ENCODE data around the gene DHCR24. TPM values are rescaled to one million over a fixed set of nuclear protein-coding genes. Genes with fewer than 3 reads are reported as not detected.

DHCR24 gene
- total RNA-seq, 1 donor from 2014 or later, result 141 TPM

GRCh38 chr1:54839824-54840223 is 47.2 kb downstream of the DHCR24 start:
- intact Hi-C loops (cut with DNase I), result no loop called here
- Histone ChIP-seq H3K36me3 (no peaks in the 10 kb centered on the region), H3K27ac (no peak overlapping the region), H3K4me1 (no peaks in the 10 kb centered on the region), H3K4me3 (no peak overlapping the region), H3K27me3 (no peaks in the 10 kb centered on the region), H3K9me3 (no peaks in the 10 kb centered on the region)
- TF ChIP-seq POLR2AphosphoS5 (IDR thresholded peaks at IDR 0.05; ENCODE audit: insufficient read depth in 1 of 2, low read depth in 1 of 2), result no peak
- TF ChIP-seq CTCF (IDR thresholded peaks at IDR 0.05), result no peak
- TF ChIP-seq POLR2A (IDR thresholded peaks at IDR 0.05), result no peak
- peak in 1 of 2 donors; percentile 8 for DNase-seq (ENCODE audit: extremely low spot score in 2 of 2)

- H3K36me3 ChIP-seq, result no peaks in the 10 kb centered on the region
- no peak overlapping the region for H3K4me3 ChIP-seq
- no peaks in the 10 kb centered on the region for H3K27me3 ChIP-seq
- no peak overlapping the region for H3K27ac ChIP-seq
- no peaks in the 10 kb centered on the region for H3K9me3 ChIP-seq
- no peaks in the 10 kb centered on the region for H3K4me1 ChIP-seq
- DNase-seq (ENCODE audit: extremely low spot score in 2 of 2), result peak; percentile 52 to 64
- intact Hi-C loops (cut with DNase I), result no loop called here
- TF ChIP-seq POLR2AphosphoS5 (IDR thresholded peaks at IDR 0.05; ENCODE audit: insufficient read depth in 1 of 2, low read depth in 1 of 2) (no peak), POLR2A (IDR thresholded peaks at IDR 0.05) (no peak), CTCF (IDR thresholded peaks at IDR 0.05) (no peak)
Observed at GRCh38 chr1:54838565-54839180, 48.3 kb downstream of the DHCR24 start.

- H3K4me1 ChIP-seq, result no peaks in the 10 kb centered on the region
- H3K27me3 ChIP-seq, result no peaks in the 10 kb centered on the region
- H3K27ac ChIP-seq, result no peak overlapping the region
- TF ChIP-seq POLR2A (IDR thresholded peaks at IDR 0.05), result no peak
- no peak for TF ChIP-seq CTCF (IDR thresholded peaks at IDR 0.05)
- no peak for TF ChIP-seq POLR2AphosphoS5 (IDR thresholded peaks at IDR 0.05; ENCODE audit: insufficient read depth in 1 of 2, low read depth in 1 of 2)
- intact Hi-C loops (cut with DNase I), result no loop called here
- no peak overlapping the region for H3K4me3 ChIP-seq
- peak; percentile 37 to 55 for DNase-seq (ENCODE audit: extremely low spot score in 2 of 2)
- H3K36me3 ChIP-seq, result no peaks in the 10 kb centered on the region
- H3K9me3 ChIP-seq, result no peaks in the 10 kb centered on the region
Observed at GRCh38 chr1:54837002-54837853, 49.8 kb downstream of the DHCR24 start.

- Histone ChIP-seq H3K27me3 (no peaks in the 10 kb centered on the region), H3K27ac (no peak overlapping the region), H3K4me1 (no peaks in the 10 kb centered on the region), H3K36me3 (no peaks in the 10 kb centered on the region), H3K4me3 (no peak overlapping the region), H3K9me3 (no peaks in the 10 kb centered on the region)
- TF ChIP-seq CTCF (IDR thresholded peaks at IDR 0.05) (no peak), POLR2AphosphoS5 (IDR thresholded peaks at IDR 0.05; ENCODE audit: insufficient read depth in 1 of 2, low read depth in 1 of 2) (no peak), POLR2A (IDR thresholded peaks at IDR 0.05) (no peak)
- intact Hi-C loops (cut with DNase I), result no loop called here
- peak in 1 of 2 donors; percentile 32 for DNase-seq (ENCODE audit: extremely low spot score in 2 of 2)
Observed at GRCh38 chr1:54836594-54836993, 50.4 kb downstream of the DHCR24 start.

- Histone ChIP-seq H3K9me3 (no peaks in the 10 kb centered on the region), H3K36me3 (no peaks in the 10 kb centered on the region), H3K4me3 (no peak overlapping the region), H3K27ac (no peak overlapping the region), H3K27me3 (no peaks in the 10 kb centered on the region), H3K4me1 (no peaks in the 10 kb centered on the region)
- TF ChIP-seq CTCF (IDR thresholded peaks at IDR 0.05) (no peak), POLR2A (IDR thresholded peaks at IDR 0.05) (no peak), POLR2AphosphoS5 (IDR thresholded peaks at IDR 0.05; ENCODE audit: insufficient read depth in 1 of 2, low read depth in 1 of 2) (no peak)
- peak in 1 of 2 donors; percentile 84 for DNase-seq (ENCODE audit: extremely low spot score in 2 of 2)
- intact Hi-C loops (cut with DNase I), result no loop called here
Observed at GRCh38 chr1:54835970-54836369, 51.0 kb downstream of the DHCR24 start.

Data from vagina (tissue), 2 donors.